Upper lobe of left lung (tissue), 6 donors: ENCODE measurements around the gene CHST9. TPM values are rescaled to one million over a fixed set of nuclear protein-coding genes. Genes with fewer than 3 reads are reported as not detected.
A peak's percentile ranks its signal among the peaks of the same experiment; 100 is the strongest.
"Not testable (repeated sequence)": the region's sequence is repeated elsewhere in the genome, so short reads cannot be mapped to it uniquely, and the experiment has no call there.

ENCODE experiments used
- ATAC-seq, 2 donors: fragments of 200-7000 bp; cut with Tn5 transposase; one replicate each; pipeline ENCODE4 v1.9.1; 2022; ENCODE audit warnings: mild to moderate bottlenecking in 2 of 2, moderate library complexity in 2 of 2; ENCODE audit not compliant: low FRiP score in 2 of 2
- DNase-seq, 2 donors: peaks; one replicate each; pipeline ENCODE4 v3.0.0-alpha.2; 2019 to 2020
- H3K27ac ChIP-seq, 4 donors: fragments of 200-600 bp; sonication (generic); one replicate each; pipeline ENCODE4 v1.5.1; 2016 to 2019
- H3K27me3 ChIP-seq, 4 donors: fragments of 200-600 bp; sonication (generic); one replicate each; pipeline ENCODE4 v1.5.1; 2017 to 2019
- H3K36me3 ChIP-seq, 4 donors: fragments of 200-600 bp; sonication (generic); one replicate each; pipeline ENCODE4 v1.5.1; 2016 to 2019
- H3K4me1 ChIP-seq, 4 donors: fragments of 200-600 bp; sonication (generic); one replicate each; pipeline ENCODE4 v1.5.1; 2018 to 2019
- H3K4me3 ChIP-seq, 4 donors: fragments of 200-600 bp; sonication (generic); one replicate each; pipeline ENCODE4 v1.5.1; 2017 to 2019; ENCODE audit warnings: mild to moderate bottlenecking in 2 of 4, moderate library complexity in 1 of 4
- H3K9me3 ChIP-seq, 4 donors: fragments of 200-600 bp; sonication (generic); one replicate each; pipeline ENCODE4 v1.5.1; 2018 to 2019
- CTCF ChIP-seq, 6 experiments: fragments of 450-650 bp in 4 of 6; fragments of 200-600 bp in 2 of 6; sonication (generic) in 2 of 6; IDR thresholded peaks; one replicate each; pipeline ENCODE4 v1.5.1; 2016 to 2019; ENCODE audit warnings: antibody characterized with exemption in 6 of 6
- EP300 ChIP-seq, 4 donors: sonication (generic); formaldehyde crosslinking; IDR thresholded peaks; one replicate each; pipeline ENCODE4 v1.5.1; 2017; ENCODE audit warnings: antibody characterized with exemption in 4 of 4, control low read depth in 2 of 4
- POLR2A ChIP-seq, 4 donors: fragments of 450-650 bp; IDR thresholded peaks; one replicate each; pipeline ENCODE4 v1.5.1; 2016 to 2017; ENCODE audit warnings: antibody characterized with exemption in 4 of 4, mild to moderate bottlenecking in 2 of 4
- POLR2AphosphoS5 ChIP-seq, 2 donors: sonication (generic); formaldehyde crosslinking; IDR thresholded peaks; one replicate each; pipeline ENCODE4 v1.5.1; 2017; ENCODE audit warnings: antibody characterized with exemption in 2 of 2
- WGBS, 2 donors: methylation state at CpG; one replicate each; pipeline ENCODE4 v1.1.5; 2017 to 2018; 5-methylcytosine and 5-hydroxymethylcytosine counted together
- total RNA-seq, 6 donors: library from RNA; depleted of rRNA in 4 of 6; stranded (reverse); fragments of >200 nt in 4 of 6; gene quantifications; one replicate each; pipeline versions ENCODE4 v1.1.0 to v1.2.1, GENCODE V29; 2016 to 2021
- donor health status: DM: no; HTN: no; CAD: no; lungs with moderate emphysema.
- donor health status: DM: no; HTN: yes; CAD: no; lungs with severe emphysema.

The CHST9 gene
- total RNA-seq, 6 donors from 2014 or later: 0.20 to 44.9 (median 2.1) TPM

- Histone ChIP-seq H3K27me3 (no peaks in the 10 kb centered on the region), H3K9me3 (no peaks in the 10 kb centered on the region), H3K4me3 (no peak overlapping the region), H3K4me1 (no peaks in the 10 kb centered on the region), H3K27ac (no peak overlapping the region), H3K36me3 (no peaks in the 10 kb centered on the region)
- 17 to 19% methylated on average over 1 of the region's 1 CpG for WGBS, 2 donors
- TF ChIP-seq CTCF (IDR thresholded peaks at IDR 0.05) (no peak), POLR2AphosphoS5 (IDR thresholded peaks at IDR 0.05) (no peak), POLR2A (IDR thresholded peaks at IDR 0.05) (no peak), EP300 (IDR thresholded peaks at IDR 0.05) (no peak)
- DNase-seq (no peak), ATAC-seq (no peak)
Measured at GRCh38 chr18:27175914-27176313, 9.2 kb downstream of the CHST9 start.

GRCh38 chr18:27175245-27175644 lies 9.9 kb downstream of the CHST9 start:
- no peaks in the 10 kb centered on the region for H3K36me3 ChIP-seq
- 54 to 56% methylated on average over 2 of the region's 2 CpGs for WGBS, 2 donors
- TF ChIP-seq CTCF (IDR thresholded peaks at IDR 0.05) (no peak), POLR2A (IDR thresholded peaks at IDR 0.05) (no peak), POLR2AphosphoS5 (IDR thresholded peaks at IDR 0.05) (no peak), EP300 (IDR thresholded peaks at IDR 0.05) (no peak)

GRCh38 chr18:27171993-27172392 lies 13.1 kb downstream of the CHST9 start:
- no peaks in the 10 kb centered on the region for H3K36me3 ChIP-seq
- no peaks in the 10 kb centered on the region for H3K4me1 ChIP-seq
- H3K27me3 ChIP-seq: no peaks in the 10 kb centered on the region
- ATAC-seq (no peak), DNase-seq (no peak)
- TF ChIP-seq POLR2AphosphoS5 (IDR thresholded peaks at IDR 0.05) (no peak), CTCF (IDR thresholded peaks at IDR 0.05) (no peak), POLR2A (IDR thresholded peaks at IDR 0.05) (no peak), EP300 (IDR thresholded peaks at IDR 0.05) (no peak)
- no peak overlapping the region for H3K4me3 ChIP-seq
- no peaks in the 10 kb centered on the region for H3K9me3 ChIP-seq
- no peak overlapping the region for H3K27ac ChIP-seq
- 51 to 56% methylated on average over 1 of the region's 1 CpG for WGBS, 2 donors

More at GRCh38 chr18:27175245-27175644, 9.9 kb downstream of the CHST9 start:
- no peaks in the 10 kb centered on the region for H3K4me1 ChIP-seq
- H3K9me3 ChIP-seq: no peaks in the 10 kb centered on the region
- no peak overlapping the region for H3K27ac ChIP-seq
- no peak for DNase-seq
- ATAC-seq: no peak
- H3K4me3 ChIP-seq: no peak overlapping the region
- no peaks in the 10 kb centered on the region for H3K27me3 ChIP-seq

GRCh38 chr18:27165412-27165811 lies 19.7 kb downstream of the CHST9 start:
- TF ChIP-seq CTCF (IDR thresholded peaks at IDR 0.05) (no peak), POLR2A (IDR thresholded peaks at IDR 0.05) (no peak), POLR2AphosphoS5 (IDR thresholded peaks at IDR 0.05) (no peak), EP300 (IDR thresholded peaks at IDR 0.05) (no peak)
- WGBS, 2 donors: 72 to 77% methylated on average over 1 of the region's 1 CpG

GRCh38 chr18:27164905-27165304 lies 20.2 kb downstream of the CHST9 start:
- DNase-seq (no peak), ATAC-seq (no peak)
- no peaks in the 10 kb centered on the region for H3K9me3 ChIP-seq
- H3K4me3 ChIP-seq: no peak overlapping the region
- no peak for TF ChIP-seq POLR2A (IDR thresholded peaks at IDR 0.05)
- no peak for TF ChIP-seq CTCF (IDR thresholded peaks at IDR 0.05)
- 76 to 78% methylated on average over 3 of the region's 3 CpGs for WGBS, 2 donors
- no peaks in the 10 kb centered on the region for H3K4me1 ChIP-seq
- no peak overlapping the region for H3K27ac ChIP-seq
- H3K36me3 ChIP-seq: no peaks in the 10 kb centered on the region
- H3K27me3 ChIP-seq: no peaks in the 10 kb centered on the region

More at GRCh38 chr18:27165412-27165811, 19.7 kb downstream of the CHST9 start:
- no peaks in the 10 kb centered on the region for H3K9me3 ChIP-seq
- no peak overlapping the region for H3K4me3 ChIP-seq
- H3K36me3 ChIP-seq: no peaks in the 10 kb centered on the region
- H3K27ac ChIP-seq: no peak overlapping the region
- no peak for ATAC-seq
- no peak for DNase-seq
- H3K4me1 ChIP-seq: no peaks in the 10 kb centered on the region
- no peaks in the 10 kb centered on the region for H3K27me3 ChIP-seq

GRCh38 chr18:27163197-27163716 lies 21.9 kb downstream of the CHST9 start:
- WGBS, 2 donors: 91% methylated on average over 12 of the region's 12 CpGs; no CpG with 5 or more reads in 1 of the 2 donors
- not testable (repeated sequence) for H3K4me1 ChIP-seq, H3K27ac ChIP-seq, H3K36me3 ChIP-seq, ATAC-seq, H3K4me3 ChIP-seq, H3K27me3 ChIP-seq, H3K9me3 ChIP-seq
- DNase-seq: peak in 1 of 2 donors; percentile 34

GRCh38 chr18:27149240-27149639 lies 35.9 kb downstream of the CHST9 start:
- not testable (repeated sequence) for H3K27me3 ChIP-seq, H3K36me3 ChIP-seq, H3K4me1 ChIP-seq, DNase-seq, H3K4me3 ChIP-seq, ATAC-seq, H3K9me3 ChIP-seq, H3K27ac ChIP-seq
- 37 to 38% methylated on average over 5 of the region's 5 CpGs for WGBS, 2 donors
